ENCODE data around the gene EIF2B2.

GRCh38 chr14:74968811-74969210 lies 33.9 kb upstream of the EIF2B2 start:
- TF ChIP-seq POLR2AphosphoS5 (IDR thresholded peaks at IDR 0.05; ENCODE audit: low read depth, low read length) (no peak), TAF1 (IDR thresholded peaks at IDR 0.05; ENCODE audit: borderline replicate concordance, insufficient read depth, low read length) (no peak), REST (IDR thresholded peaks at IDR 0.05; ENCODE audit: insufficient read depth in 1 of 2, low read depth in 2 of 2, low read length in 2 of 2) (no peak)

Data from PFSK-1 (cell line).